Bronchial epithelial cell (primary cell): ENCODE measurements around the gene PLA2G4D. TPM values are rescaled to one million over a fixed set of nuclear protein-coding genes. Genes with fewer than 3 reads are reported as not detected.

Experiments used
- DNase-seq: peaks from one replicate; pipeline ENCODE4 v3.0.0-alpha.2; 2010; ENCODE audit warnings: low read depth
- FAIRE-seq: peaks from 2 replicates; lab custom pipeline; 2011; peaks lifted over from hg19 to GRCh38; lab: Jason Lieb, UNC
- H3K27me3 ChIP-seq: 2 replicates; pipeline ENCODE4 v1.5.1; 2011; ENCODE audit warnings: low read length; ENCODE audit not compliant: control insufficient read depth, insufficient read depth
- H3K36me3 ChIP-seq: 2 replicates; pipeline ENCODE4 v1.5.1; 2011; ENCODE audit warnings: low read length; ENCODE audit not compliant: control insufficient read depth, insufficient read depth
- H3K4me3 ChIP-seq: 2 replicates; pipeline ENCODE4 v1.5.1; 2011; ENCODE audit warnings: mild to moderate bottlenecking, low read depth, low read length, control low read depth
- CTCF ChIP-seq: IDR thresholded peaks from 2 replicates; pipeline ENCODE4 v1.5.1; 2011; ENCODE audit warnings: mild to moderate bottlenecking, moderate library complexity, low read length, control low read depth, inconsistent platforms; ENCODE audit not compliant: insufficient read depth, severe bottlenecking
- total RNA-seq: library from RNA; depleted of rRNA; stranded (reverse); fragments of >200 nt; gene quantifications from 2 replicates; pipeline ENCODE4 v1.2.1, GENCODE V29; 2014

Gene PLA2G4D
- total RNA-seq, 1 donor from 2014 or later = under 0.01 TPM

GRCh38 chr15:42108806-42109205 is 14.4 kb upstream of the PLA2G4D start:
- no peak for DNase-seq
- Histone ChIP-seq H3K36me3 (no peaks in the 10 kb centered on the region), H3K4me3 (no peak overlapping the region), H3K27me3 (no peaks in the 10 kb centered on the region)
- TF ChIP-seq CTCF = no peak
- no peak for FAIRE-seq

GRCh38 chr15:42108189-42108588 is 13.8 kb upstream of the PLA2G4D start:
- FAIRE-seq = no peak
- DNase-seq = peak; percentile 35
- H3K4me3 ChIP-seq = no peak overlapping the region
- no peak for TF ChIP-seq CTCF
- no peaks in the 10 kb centered on the region for H3K36me3 ChIP-seq
- H3K27me3 ChIP-seq = no peaks in the 10 kb centered on the region

- FAIRE-seq = no peak
- no peak overlapping the region for H3K4me3 ChIP-seq
- H3K36me3 ChIP-seq = no peaks in the 10 kb centered on the region
Measured at GRCh38 chr15:42107473-42107872, 13.1 kb upstream of the PLA2G4D start.

GRCh38 chr15:42106288-42106687 is 11.9 kb upstream of the PLA2G4D start:
- Histone ChIP-seq H3K27me3 (no peaks in the 10 kb centered on the region), H3K4me3 (no peak overlapping the region), H3K36me3 (no peaks in the 10 kb centered on the region)
- FAIRE-seq (no peak), DNase-seq (no peak)
- no peak for TF ChIP-seq CTCF

More at GRCh38 chr15:42107473-42107872, 13.1 kb upstream of the PLA2G4D start:
- H3K27me3 ChIP-seq = no peaks in the 10 kb centered on the region
- TF ChIP-seq CTCF = no peak
- no peak for DNase-seq

- H3K4me3 ChIP-seq = no peak overlapping the region
- no peak for FAIRE-seq
- no peak for DNase-seq
- H3K36me3 ChIP-seq = no peaks in the 10 kb centered on the region
- H3K27me3 ChIP-seq = no peaks in the 10 kb centered on the region
- no peak for TF ChIP-seq CTCF
Measured at GRCh38 chr15:42104095-42104891, 9.9 kb upstream of the PLA2G4D start.
